ENCODE data around the gene PLXNA1. TPM values are rescaled to one million over a fixed set of nuclear protein-coding genes. Genes with fewer than 3 reads are reported as not detected.

PLXNA1 gene
- total and polyA plus RNA-seq, 9 of the 15 experiments (the other 6 are each of a cell fraction or from before 2014, with no cell fraction given): 0.23 to 59.9 (median 16.8) TPM

- Histone ChIP-seq H3K36me3 (ENCODE audit: control insufficient read depth, insufficient read depth, low read length) (peaks cover 78% of the 10 kb centered on the region; the same call in 2 of the 3 replicates), H3K4me3 (no peak overlapping the region), H3K27me3 (ENCODE audit: control insufficient read depth in 2 of 2, insufficient read depth in 2 of 2, low read length in 2 of 2) (no peaks in the 10 kb centered on the region), H4K20me1 (replicated peaks; ENCODE audit: control insufficient read depth, insufficient read depth, low read length) (no peaks in the 10 kb centered on the region), H3K4me2 (ENCODE audit: insufficient read depth, low read length) (no peak overlapping the region), H3K9me1 (ENCODE audit: control insufficient read depth, insufficient read depth, low read length) (no peaks in the 10 kb centered on the region), H3K27ac (ENCODE audit: extremely low read depth, low read depth, low read length) (no peak overlapping the region), H3K9ac (ENCODE audit: insufficient read depth in 1 of 2, low read depth in 2 of 2, low read length in 2 of 2) (no peak overlapping the region), H3K9me3 (replicated peaks; ENCODE audit: control insufficient read depth, insufficient read depth, low read depth, low read length) (no peaks in the 10 kb centered on the region), H3K4me1 (replicated peaks in 1 of 2; ENCODE audit: control insufficient read depth in 2 of 2, insufficient read depth in 2 of 2, low read length in 2 of 2) (peaks cover 0 to 3% of the 10 kb centered on the region in 2 experiments; a peak in 3 of 5 replicates), H3K79me2 (ENCODE audit: control insufficient read depth, insufficient read depth, low read length) (no peaks in the 10 kb centered on the region), H2AFZ (ENCODE audit: low read depth, low read length) (no peak overlapping the region)
- FAIRE-seq (no peak), ATAC-seq (no peak), DNase-seq (ENCODE audit: extremely low read depth in 1 of 4, low spot score in 3 of 4) (no peak)
- intact Hi-C loops (cut with micrococcal nuclease): no loop called here
- CTCF ChIA-PET (ENCODE audit: low intra/inter-chr PET ratio): no interaction called here
- in situ Hi-C loops (cut with MboI): no loop called here
- POLR2A ChIA-PET: no interaction called here
- 94% methylated on average over 7 of the region's 13 CpGs for WGBS (ENCODE audit: insufficient coverage, low coverage, missing lambda C conversion rate)
- TF ChIP-seq THRAP3 (IDR thresholded peaks at IDR 0.05; ENCODE audit: borderline replicate concordance): no peak
- TF ChIP-seq POLR2G (IDR thresholded peaks at IDR 0.05; ENCODE audit: low read depth, low read length): peak; percentile 40
- BruUV-seq (replicated peaks): no TSS peak
These were observed 37.6 kb downstream of the PLXNA1 start for GRCh38 chr3:127020543-127020942.

- in situ Hi-C loops (cut with MboI) (no loop called here), intact Hi-C loops (cut with micrococcal nuclease) (no loop called here)
- Histone ChIP-seq H3K27me3 (ENCODE audit: control insufficient read depth in 2 of 2, insufficient read depth in 2 of 2, low read length in 2 of 2) (no peaks in the 10 kb centered on the region), H4K20me1 (replicated peaks; ENCODE audit: control insufficient read depth, insufficient read depth, low read length) (no peaks in the 10 kb centered on the region), H3K4me1 (replicated peaks in 1 of 2; ENCODE audit: control insufficient read depth in 2 of 2, insufficient read depth in 2 of 2, low read length in 2 of 2) (peaks cover 0 to 3% of the 10 kb centered on the region in 2 experiments; a peak in 3 of 5 replicates), H3K36me3 (ENCODE audit: control insufficient read depth, insufficient read depth, low read length) (peaks cover 78% of the 10 kb centered on the region; the same call in 2 of the 3 replicates), H3K9me3 (replicated peaks; ENCODE audit: control insufficient read depth, insufficient read depth, low read depth, low read length) (no peaks in the 10 kb centered on the region), H2AFZ (ENCODE audit: low read depth, low read length) (no peak overlapping the region), H3K9ac (ENCODE audit: insufficient read depth in 1 of 2, low read depth in 2 of 2, low read length in 2 of 2) (no peak overlapping the region), H3K4me3 (no peak overlapping the region), H3K79me2 (ENCODE audit: control insufficient read depth, insufficient read depth, low read length) (no peaks in the 10 kb centered on the region), H3K9me1 (ENCODE audit: control insufficient read depth, insufficient read depth, low read length) (no peaks in the 10 kb centered on the region), H3K27ac (ENCODE audit: extremely low read depth, low read depth, low read length) (no peak overlapping the region), H3K4me2 (ENCODE audit: insufficient read depth, low read length) (no peak overlapping the region)
- BruUV-seq (replicated peaks): no TSS peak
- DNase-seq (ENCODE audit: extremely low read depth in 1 of 4, low spot score in 3 of 4): no peak
- ChIA-PET POLR2A (no interaction called here), CTCF (ENCODE audit: low intra/inter-chr PET ratio) (no interaction called here)
- TF ChIP-seq TAF9B (IDR thresholded peaks at IDR 0.05; ENCODE audit: partially characterized antibody) (no peak), KDM5B (IDR thresholded peaks at IDR 0.05; ENCODE audit: insufficient replicate concordance, low read depth, low read length) (no peak), CREB3L1 (IDR thresholded peaks at IDR 0.05; ENCODE audit: borderline replicate concordance, low read depth) (no peak), MXD1 (CRISPR knock-in tag; IDR thresholded peaks at IDR 0.05; ENCODE audit: borderline replicate concordance, poor library complexity, severe bottlenecking) (no peak)
- ATAC-seq: no peak
- WGBS (ENCODE audit: insufficient coverage, low coverage, missing lambda C conversion rate): 100% methylated on average over 1 of the region's 7 CpGs
- FAIRE-seq: no peak
These were observed 39.9 kb downstream of the PLXNA1 start for GRCh38 chr3:127022849-127023248.

Data from K562 (cell line).